ENCODE data around the gene BLVRA. TPM values are rescaled to one million over a fixed set of nuclear protein-coding genes. Genes with fewer than 3 reads are reported as not detected.

BLVRA gene
- total and polyA plus RNA-seq, 10 of the 15 experiments (the other 5 are each of a cell fraction or from before 2014, with no cell fraction given), result 63.3 to 198 (median 102) TPM

DNA sequence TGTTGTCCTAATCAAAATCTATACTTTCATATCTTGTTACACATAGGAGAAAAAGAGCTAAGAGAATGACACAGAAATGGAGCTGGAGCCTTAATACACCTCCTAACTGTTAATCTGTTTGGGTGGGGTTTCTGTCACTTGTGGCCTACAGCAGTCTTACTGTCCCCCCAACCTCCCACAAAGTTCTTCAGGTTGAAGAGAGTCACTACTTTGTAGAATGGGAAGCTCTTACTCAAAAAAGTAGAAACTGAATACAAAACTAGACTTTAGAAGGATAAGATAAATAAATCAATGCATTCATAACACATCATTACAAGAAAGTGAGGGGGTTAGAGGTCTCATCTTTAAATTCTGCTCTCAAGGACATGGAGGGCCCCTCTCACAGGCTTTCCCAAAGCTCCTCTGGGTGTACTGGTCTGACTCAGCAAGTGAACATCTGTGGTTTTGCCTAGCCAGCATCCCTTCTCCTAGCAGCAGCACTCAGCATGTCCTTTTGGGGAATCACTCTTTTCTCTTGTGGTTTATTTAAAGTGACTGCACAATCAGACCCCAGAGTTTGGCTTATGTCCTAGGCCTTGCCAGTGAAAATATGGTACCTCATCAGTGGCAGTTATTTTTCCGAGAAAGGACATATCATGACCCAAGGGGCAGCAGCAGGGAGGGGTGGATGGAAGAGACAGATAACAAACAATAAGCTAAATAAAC is 2.0 kb upstream of the BLVRA start:
- ChIA-PET CTCF (interaction anchor here (1.0 to 2.4 kb wide), 6 partner anchors 20 to 174 kb away, joined by 3 to 7 read pairs (median 6); no protein-coding TSS in a partner anchor), POLR2A (interaction anchor here (0.5 to 1.2 kb wide), 3 partner anchors 20 to 95 kb away, joined by 3 to 6 read pairs (median 3); no protein-coding TSS in a partner anchor), SMC1A (ENCODE audit: uncharacterized antibody, unreplicated experiment) (interaction anchor here (1.0 to 9.8 kb wide), 7 partner anchors 11 to 174 kb away, joined by 3 to 84 read pairs (median 6); partner anchors contain the start of genes COA1 and STK17A), RAD21 (ENCODE audit: unreplicated experiment) (interaction anchor here (0.6 to 5.3 kb wide), 5 partner anchors 20 to 174 kb away, joined by 3 to 40 read pairs (median 4); partner anchors contain the start of gene STK17A)
- H3K4me2 ChIP-seq (ENCODE audit: control insufficient read depth, insufficient read depth), result peak overlapping the region; percentile 46
- no TSS peak for BruUV-seq (replicated peaks)
- intact Hi-C loops (cut with micrococcal nuclease; ENCODE audit: unreplicated experiment), result no loop called here
- FAIRE-seq (peak; percentile 47), ATAC-seq (peak; percentile 5; the same call in 2 of the 3 replicates), DNase-seq (ENCODE audit: low read depth, low spot score) (no peak)
- H3K4me3 ChIP-seq, result no peak overlapping the region
- H3K79me2 ChIP-seq (ENCODE audit: control insufficient read depth, insufficient read depth, low read length), result peaks cover 19% of the 10 kb centered on the region
- peak overlapping the region; percentile 13; the same call in 1 of the 2 replicates for H3K9ac ChIP-seq (ENCODE audit: control insufficient read depth, insufficient read depth, low read length)
- no peaks in the 10 kb centered on the region for H3K27me3 ChIP-seq (replicated peaks in 1 of 2; ENCODE audit: control insufficient read depth in 2 of 2, insufficient read depth in 2 of 2, low read length in 1 of 2)
- in situ Hi-C loops (cut with MboI), result no loop called here
- 95% methylated on average over 1 of the region's 1 CpG for WGBS (ENCODE audit: insufficient coverage, insufficient replicate concordance, low lambda C conversion rate, missing lambda C conversion rate)
- H3K27ac ChIP-seq (ENCODE audit: control insufficient read depth, insufficient read depth), result no peak overlapping the region
- no peaks in the 10 kb centered on the region; the same call in 2 of the 3 replicates for H3K9me3 ChIP-seq (replicated peaks; ENCODE audit: control insufficient read depth, insufficient read depth, low read length)
- no peak overlapping the region for H2AFZ ChIP-seq (ENCODE audit: control insufficient read depth, low read depth, low read length)
- peaks cover 24% of the 10 kb centered on the region for H3K4me1 ChIP-seq (ENCODE audit: control insufficient read depth, insufficient read depth, low read length)
- no peaks in the 10 kb centered on the region for H3K36me3 ChIP-seq (ENCODE audit: control insufficient read depth in 2 of 2, insufficient read depth in 2 of 2, low read length in 1 of 2)
- H4K20me1 ChIP-seq (ENCODE audit: control insufficient read depth, insufficient read depth), result no peaks in the 10 kb centered on the region
- TF ChIP-seq CREM (IDR thresholded peaks at IDR 0.05; ENCODE audit: low read depth) (peak; percentile 31; the same call in 1 of the 2 replicates), NFXL1 (IDR thresholded peaks at IDR 0.05; ENCODE audit: borderline replicate concordance) (no peak), ZBED1 (IDR thresholded peaks at IDR 0.05; ENCODE audit: borderline replicate concordance) (peak; percentile 66; the same call in 1 of the 2 replicates), IRF4 (IDR thresholded peaks at IDR 0.05; ENCODE audit: low read depth, low read length) (peak; percentile 73), JUNB (IDR thresholded peaks at IDR 0.05) (peak; percentile 87), BCL11A (IDR thresholded peaks at IDR 0.05; ENCODE audit: low read depth, low read length) (0 out of 2 replicates have a peak, but pooled peaks have one; percentile 29), CBFB (IDR thresholded peaks at IDR 0.05; ENCODE audit: low read depth) (peak; percentile 85), EED (IDR thresholded peaks at IDR 0.05; ENCODE audit: low read depth) (peak; percentile 98), TCF3 (IDR thresholded peaks at IDR 0.05; ENCODE audit: borderline replicate concordance, insufficient read depth, low read depth, low read length) (0 out of 2 replicates have a peak, but pooled peaks have one; percentile 29), RUNX3 (IDR thresholded peaks at IDR 0.05; ENCODE audit: low read length) (peak; percentile 98), IKZF2 (IDR thresholded peaks at IDR 0.05) (peak; percentile 69 to 83), CBX5 (IDR thresholded peaks at IDR 0.05; ENCODE audit: low read depth) (no peak), ETV6 (conservative IDR thresholded peaks at IDR 0.05 in 1 of 2, IDR thresholded peaks at IDR 0.05 in 1 of 2; ENCODE audit: borderline replicate concordance in 1 of 2, low read depth in 1 of 2) (0 out of 4 replicates have a peak, but pooled peaks of 1 of the 2 experiments have one; percentile 26), TCF7 (IDR thresholded peaks at IDR 0.05; ENCODE audit: borderline replicate concordance) (0 out of 2 replicates have a peak, but pooled peaks have one; percentile 16), SRF (IDR thresholded peaks at IDR 0.05; ENCODE audit: low read depth in 2 of 2, low read length in 2 of 2) (0 out of 4 replicates have a peak, but pooled peaks of 1 of the 2 experiments have one; percentile 33), NFIC (IDR thresholded peaks at IDR 0.05; ENCODE audit: low read depth, low read length) (peak; percentile 88), CREB1 (IDR thresholded peaks at IDR 0.05; ENCODE audit: low read depth) (0 out of 2 replicates have a peak, but pooled peaks have one; percentile 26), IKZF1 (conservative IDR thresholded peaks at IDR 0.05) (peak; percentile 72), SUZ12 (IDR thresholded peaks at IDR 0.05; ENCODE audit: unreplicated experiment) (no peak), TAF1 (IDR thresholded peaks at IDR 0.05; ENCODE audit: borderline replicate concordance, low read depth, low read length) (no peak)
- TF ChIP-seq, protein P1, sequence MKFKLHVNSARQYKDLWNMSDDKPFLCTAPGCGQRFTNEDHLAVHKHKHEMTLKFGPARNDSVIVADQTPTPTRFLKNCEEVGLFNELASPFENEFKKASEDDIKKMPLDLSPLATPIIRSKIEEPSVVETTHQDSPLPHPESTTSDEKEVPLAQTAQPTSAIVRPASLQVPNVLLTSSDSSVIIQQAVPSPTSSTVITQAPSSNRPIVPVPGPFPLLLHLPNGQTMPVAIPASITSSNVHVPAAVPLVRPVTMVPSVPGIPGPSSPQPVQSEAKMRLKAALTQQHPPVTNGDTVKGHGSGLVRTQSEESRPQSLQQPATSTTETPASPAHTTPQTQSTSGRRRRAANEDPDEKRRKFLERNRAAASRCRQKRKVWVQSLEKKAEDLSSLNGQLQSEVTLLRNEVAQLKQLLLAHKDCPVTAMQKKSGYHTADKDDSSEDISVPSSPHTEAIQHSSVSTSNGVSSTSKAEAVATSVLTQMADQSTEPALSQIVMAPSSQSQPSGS (IDR thresholded peaks at IDR 0.05; ENCODE audit: low read length), result peak; percentile 65; the same call in 1 of the 2 replicates
- TF ChIP-seq, protein P2, sequence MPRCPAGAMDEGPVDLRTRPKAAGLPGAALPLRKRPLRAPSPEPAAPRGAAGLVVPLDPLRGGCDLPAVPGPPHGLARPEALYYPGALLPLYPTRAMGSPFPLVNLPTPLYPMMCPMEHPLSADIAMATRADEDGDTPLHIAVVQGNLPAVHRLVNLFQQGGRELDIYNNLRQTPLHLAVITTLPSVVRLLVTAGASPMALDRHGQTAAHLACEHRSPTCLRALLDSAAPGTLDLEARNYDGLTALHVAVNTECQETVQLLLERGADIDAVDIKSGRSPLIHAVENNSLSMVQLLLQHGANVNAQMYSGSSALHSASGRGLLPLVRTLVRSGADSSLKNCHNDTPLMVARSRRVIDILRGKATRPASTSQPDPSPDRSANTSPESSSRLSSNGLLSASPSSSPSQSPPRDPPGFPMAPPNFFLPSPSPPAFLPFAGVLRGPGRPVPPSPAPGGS (IDR thresholded peaks at IDR 0.05; ENCODE audit: borderline replicate concordance, insufficient read depth, low read depth, low read length, poor library complexity, severe bottlenecking), result peak; percentile 67

Data from GM12878 (cell line).